ENCODE data around the gene SDC4. TPM values are rescaled to one million over a fixed set of nuclear protein-coding genes. Genes with fewer than 3 reads are reported as not detected.

Gene SDC4
- total RNA-seq, 1 donor from 2014 or later = 239 TPM

- no peak for DNase-seq (ENCODE audit: low read depth)
- H3K4me3 ChIP-seq (ENCODE audit: low read depth, low read length) = no peak overlapping the region
- TF ChIP-seq, protein P1, sequence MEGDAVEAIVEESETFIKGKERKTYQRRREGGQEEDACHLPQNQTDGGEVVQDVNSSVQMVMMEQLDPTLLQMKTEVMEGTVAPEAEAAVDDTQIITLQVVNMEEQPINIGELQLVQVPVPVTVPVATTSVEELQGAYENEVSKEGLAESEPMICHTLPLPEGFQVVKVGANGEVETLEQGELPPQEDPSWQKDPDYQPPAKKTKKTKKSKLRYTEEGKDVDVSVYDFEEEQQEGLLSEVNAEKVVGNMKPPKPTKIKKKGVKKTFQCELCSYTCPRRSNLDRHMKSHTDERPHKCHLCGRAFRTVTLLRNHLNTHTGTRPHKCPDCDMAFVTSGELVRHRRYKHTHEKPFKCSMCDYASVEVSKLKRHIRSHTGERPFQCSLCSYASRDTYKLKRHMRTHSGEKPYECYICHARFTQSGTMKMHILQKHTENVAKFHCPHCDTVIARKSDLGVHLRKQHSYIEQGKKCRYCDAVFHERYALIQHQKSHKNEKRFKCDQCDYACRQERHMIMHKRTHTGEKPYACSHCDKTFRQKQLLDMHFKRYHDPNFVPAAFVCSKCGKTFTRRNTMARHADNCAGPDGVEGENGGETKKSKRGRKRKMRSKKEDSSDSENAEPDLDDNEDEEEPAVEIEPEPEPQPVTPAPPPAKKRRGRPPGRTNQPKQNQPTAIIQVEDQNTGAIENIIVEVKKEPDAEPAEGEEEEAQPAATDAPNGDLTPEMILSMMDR (conservative IDR thresholded peaks at IDR 0.05; ENCODE audit: low read depth, low read length) = no peak
Measured at GRCh38 chr20:45291526-45291925, 56.7 kb downstream of the SDC4 start.

- H3K4me3 ChIP-seq (ENCODE audit: low read depth, low read length) = no peak overlapping the region
- TF ChIP-seq, protein P1 (conservative IDR thresholded peaks at IDR 0.05; ENCODE audit: low read depth, low read length) = peak; percentile 93
- no peak for DNase-seq (ENCODE audit: low read depth)
Measured at GRCh38 chr20:45290677-45291355, 57.4 kb downstream of the SDC4 start.

DNA sequence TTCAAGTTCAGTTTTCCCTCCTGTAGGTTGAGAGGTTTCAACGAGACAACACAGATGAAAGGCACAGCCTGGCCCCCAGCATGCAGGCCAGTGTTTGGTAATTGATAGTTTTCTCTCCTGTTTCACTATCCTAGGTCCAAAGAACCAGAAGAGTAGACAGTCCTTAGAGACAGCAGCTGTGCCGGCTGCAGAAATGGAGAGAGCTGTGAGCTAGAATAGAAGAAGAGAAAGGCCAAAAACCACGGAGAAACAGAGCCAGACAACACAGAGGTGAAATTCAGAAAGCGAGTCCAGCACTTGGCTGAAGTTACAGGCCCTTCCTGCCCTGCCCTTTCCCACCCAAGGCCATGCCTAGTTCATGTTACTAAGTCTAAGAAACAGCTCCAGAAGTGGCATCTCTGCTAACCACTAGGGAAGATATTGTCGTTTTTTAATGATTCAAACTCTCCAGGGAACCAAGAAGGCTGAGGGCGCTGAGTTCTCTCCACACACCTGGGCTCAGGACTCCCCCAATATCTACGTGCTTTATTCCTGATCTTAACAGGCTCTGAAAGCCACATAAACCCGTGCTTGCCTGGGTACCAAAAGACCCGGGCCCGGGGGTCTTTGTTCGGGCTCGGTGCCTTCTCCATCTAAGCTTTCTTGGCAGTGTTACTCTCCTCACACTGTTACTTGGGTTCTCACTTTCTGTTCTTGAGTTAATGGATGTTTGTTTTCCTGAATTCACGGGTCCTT lies 58.1 kb downstream of the SDC4 start:
- H3K4me3 ChIP-seq (ENCODE audit: low read depth, low read length) = no peak overlapping the region
- DNase-seq (ENCODE audit: low read depth) = no peak
- TF ChIP-seq, protein P1 (conservative IDR thresholded peaks at IDR 0.05; ENCODE audit: low read depth, low read length) = no peak

DNA sequence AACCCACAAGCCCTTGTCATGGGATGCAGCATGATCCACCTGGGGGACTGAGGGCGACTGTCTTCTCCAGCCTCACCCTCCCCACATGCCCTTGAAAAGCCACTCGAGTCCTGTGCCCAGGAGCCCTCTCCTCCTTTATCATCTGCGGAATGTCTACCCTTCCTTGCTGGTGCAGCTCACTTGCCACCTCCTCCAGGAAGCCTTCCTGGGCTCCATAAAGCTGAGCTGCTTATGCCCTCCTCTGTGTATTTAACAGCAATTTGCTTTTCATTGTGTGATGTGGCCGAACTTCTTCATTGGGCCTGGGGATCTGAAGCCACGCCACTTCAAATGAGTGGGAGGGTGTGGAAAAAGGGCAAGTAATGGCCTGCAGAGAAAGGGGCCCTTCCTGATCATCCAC lies 59.4 kb downstream of the SDC4 start:
- no peak overlapping the region for H3K4me3 ChIP-seq (ENCODE audit: low read depth, low read length)
- DNase-seq (ENCODE audit: low read depth) = no peak
- TF ChIP-seq, protein P1 (conservative IDR thresholded peaks at IDR 0.05; ENCODE audit: low read depth, low read length) = no peak

DNA sequence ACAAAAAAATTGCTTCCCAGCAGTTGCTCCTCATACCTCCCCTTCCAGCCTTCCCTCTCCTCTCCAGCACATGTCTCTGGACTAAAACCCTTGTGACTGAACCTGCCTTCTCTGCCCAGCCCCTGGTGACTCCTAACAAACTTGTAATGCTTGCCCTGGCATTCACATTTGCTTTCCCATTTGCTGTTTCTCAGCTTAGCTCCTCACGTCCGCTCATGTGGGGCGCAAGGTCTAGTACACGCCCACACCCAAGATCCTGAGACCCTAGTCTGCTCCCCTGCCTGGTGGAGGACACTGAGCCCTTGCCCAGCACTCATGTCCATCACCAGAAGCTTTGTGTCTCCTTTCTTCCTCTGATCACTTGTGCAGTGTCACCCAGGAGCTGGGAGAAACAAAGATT lies 59.8 kb downstream of the SDC4 start:
- TF ChIP-seq, protein P1 (conservative IDR thresholded peaks at IDR 0.05; ENCODE audit: low read depth, low read length) = no peak
- no peak overlapping the region for H3K4me3 ChIP-seq (ENCODE audit: low read depth, low read length)
- no peak for DNase-seq (ENCODE audit: low read depth)

GRCh38 chr20:45283551-45284057 lies 64.6 kb downstream of the SDC4 start:
- H3K4me3 ChIP-seq (ENCODE audit: low read depth, low read length) = no peak overlapping the region
- TF ChIP-seq, protein P1 (conservative IDR thresholded peaks at IDR 0.05; ENCODE audit: low read depth, low read length) = no peak
- DNase-seq (ENCODE audit: low read depth) = no peak
